Neural cell (in vitro differentiated cells): ENCODE data around the gene SRC. TPM values are rescaled to one million over a fixed set of nuclear protein-coding genes. Genes with fewer than 3 reads are reported as not detected.

ENCODE experiments used
- H2AFZ ChIP-seq: fragments of 200-600, 300-800 bp; sonication (generic), shearing (Covaris generic); 2 replicates; pipeline ENCODE4 v1.6.0; 2014; ENCODE audit warnings: low read depth, mild to moderate bottlenecking, antibody characterized with exemption, low read length, moderate library complexity
- H3F3A ChIP-seq: fragments of 200-600 bp; shearing (Covaris generic); 2 replicates; pipeline ENCODE4 v1.6.1; 2016; ENCODE audit warnings: mild to moderate bottlenecking, moderate library complexity, mixed read lengths, antibody characterized with exemption, low read length; ENCODE audit not compliant: insufficient read depth, poor library complexity, severe bottlenecking
- H3K27ac ChIP-seq: fragments of 200-600, 300-800 bp; sonication (generic), shearing (Covaris generic); 2 replicates; pipeline ENCODE4 v1.5.1; 2014; ENCODE audit warnings: mild to moderate bottlenecking, low read length, moderate library complexity
- H3K27me3 ChIP-seq: fragments of 300-800, 200-600 bp; sonication (generic), shearing (Covaris generic); 2 replicates; pipeline ENCODE4 v1.6.0; 2014; ENCODE audit warnings: mild to moderate bottlenecking, low read depth, low read length, moderate library complexity; ENCODE audit not compliant: insufficient read depth
- H3K36me3 ChIP-seq: fragments of 300-800, 200-600 bp; sonication (generic), shearing (Covaris generic); 2 replicates; pipeline ENCODE4 v1.5.1; 2014; ENCODE audit warnings: mild to moderate bottlenecking, antibody characterized with exemption, low read length, moderate library complexity; ENCODE audit not compliant: insufficient read depth
- H3K4me2 ChIP-seq: fragments of 300-800, 200-600 bp; sonication (generic), shearing (Covaris generic); 2 replicates; pipeline ENCODE4 v1.6.0; 2014; ENCODE audit warnings: mild to moderate bottlenecking, low read length
- H3K4me3 ChIP-seq: fragments of 300-800, 200-600 bp; sonication (generic), shearing (Covaris generic); 2 replicates; pipeline ENCODE4 v1.5.1; 2014; ENCODE audit warnings: mild to moderate bottlenecking, low read length, moderate library complexity
- H3K79me2 ChIP-seq: fragments of 200-600 bp; shearing (Covaris generic); replicated peaks from 2 replicates; pipeline ENCODE4 v1.6.0; 2014; ENCODE audit warnings: mild to moderate bottlenecking, low read length, moderate library complexity; ENCODE audit not compliant: insufficient read depth
- H3K9ac ChIP-seq: fragments of 300-800, 200-600 bp; sonication (generic), shearing (Covaris generic); 2 replicates; pipeline ENCODE4 v1.6.1; 2016; ENCODE audit warnings: mild to moderate bottlenecking, low read length, mixed read lengths
- H3K9me2 ChIP-seq: fragments of 200-600 bp; shearing (Covaris generic); 2 replicates; pipeline ENCODE4 v1.6.1; 2016; ENCODE audit warnings: mild to moderate bottlenecking, low read length, mixed read lengths; ENCODE audit not compliant: insufficient read depth
- H3K9me3 ChIP-seq: fragments of 200-600, 300-800 bp; sonication (generic), shearing (Covaris generic); 2 replicates; pipeline ENCODE4 v1.6.1; 2016; ENCODE audit warnings: mild to moderate bottlenecking, mixed run types, low read length, moderate library complexity, mixed read lengths
- H4K20me1 ChIP-seq: fragments of 200-600 bp; shearing (Covaris generic); 2 replicates; pipeline ENCODE4 v1.6.1; 2016; ENCODE audit warnings: mild to moderate bottlenecking, mixed run types; ENCODE audit not compliant: insufficient read depth
- EP300 ChIP-seq: fragments of 450-650 bp; conservative IDR thresholded peaks from 2 replicates; pipeline ENCODE4 v1.6.1; 2014; ENCODE audit warnings: antibody characterized with exemption, mild to moderate bottlenecking, moderate library complexity; ENCODE audit not compliant: poor library complexity, severe bottlenecking
- EZH2 ChIP-seq: fragments of 200-600, 300-800 bp; shearing (Covaris generic), sonication (generic); IDR thresholded peaks from 2 replicates; pipeline ENCODE4 v1.6.1; 2014; ENCODE audit warnings: antibody characterized with exemption, low read length, borderline replicate concordance, mild to moderate bottlenecking; ENCODE audit not compliant: insufficient read depth, poor library complexity, severe bottlenecking
- MXI1 ChIP-seq: fragments of 450-650 bp; conservative IDR thresholded peaks from 2 replicates; pipeline ENCODE4 v1.6.1; 2014; ENCODE audit warnings: antibody characterized with exemption, mild to moderate bottlenecking; ENCODE audit not compliant: poor library complexity, severe bottlenecking
- POLR2AphosphoS5 ChIP-seq: IDR thresholded peaks from 2 replicates; pipeline ENCODE4 v1.6.1; 2012
- RAD21 ChIP-seq: fragments of 450-650 bp; conservative IDR thresholded peaks from 2 replicates; pipeline ENCODE4 v1.6.1; 2014; ENCODE audit warnings: antibody characterized with exemption, mild to moderate bottlenecking, moderate library complexity
- SMC3 ChIP-seq: fragments of 450-650 bp; conservative IDR thresholded peaks from 2 replicates; pipeline ENCODE4 v1.6.1; 2014; ENCODE audit warnings: antibody characterized with exemption, mild to moderate bottlenecking, moderate library complexity; ENCODE audit not compliant: poor library complexity
- TAF1 ChIP-seq: IDR thresholded peaks from 2 replicates; pipeline ENCODE4 v1.6.1; 2012; ENCODE audit warnings: low read depth
- polyA plus RNA-seq: library from polyadenylated mRNA; depleted of rRNA; stranded (reverse); fragments of >200 nt; gene quantifications from 2 replicates; pipeline ENCODE4 v1.2.3, GENCODE V29; 2014
- TF ChIP-seq, protein P1 (sequence below): IDR thresholded peaks from 2 replicates; pipeline ENCODE4 v1.6.1; 2012; ENCODE audit warnings: borderline replicate concordance
- TF ChIP-seq, protein P2 (sequence below): fragments of 450-650 bp; IDR thresholded peaks from 2 replicates; pipeline ENCODE4 v1.5.1; 2014; ENCODE audit warnings: antibody characterized with exemption, mild to moderate bottlenecking, moderate library complexity; ENCODE audit not compliant: poor library complexity, severe bottlenecking

Gene SRC
- polyA plus RNA-seq, 1 donor from 2014 or later = 39.0 TPM

DNA sequence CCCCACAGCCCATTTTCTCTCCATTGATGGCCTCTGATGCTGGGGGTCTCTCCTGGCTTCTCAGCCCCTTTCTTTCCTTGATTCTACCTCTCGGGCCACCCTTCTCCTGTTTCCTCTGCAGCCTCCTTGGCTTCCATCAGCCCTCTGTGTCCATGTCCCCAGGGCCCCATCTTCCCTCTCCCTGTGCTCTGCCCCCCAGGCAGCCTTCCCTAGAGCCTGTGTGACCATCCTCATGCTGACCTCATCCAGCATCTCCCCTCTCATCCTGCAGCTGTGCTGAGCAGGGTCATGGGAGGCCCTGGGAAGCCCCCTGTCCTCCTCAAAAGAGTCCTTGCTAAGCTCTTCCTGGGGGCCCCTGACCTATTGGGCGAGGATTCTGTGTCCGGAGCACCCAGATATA, 101.7 kb downstream of the SRC start:
- Histone ChIP-seq H3K4me3 (no peak overlapping the region), H3K27ac (no peak overlapping the region), H4K20me1 (no peaks in the 10 kb centered on the region), H3K9me3 (no peaks in the 10 kb centered on the region), H3K9me2 (no peaks in the 10 kb centered on the region), H3K79me2 (no peaks in the 10 kb centered on the region), H2AFZ (no peak overlapping the region), H3K36me3 (no peaks in the 10 kb centered on the region), H3K4me2 (no peak overlapping the region), H3K9ac (no peak overlapping the region), H3K27me3 (no peaks in the 10 kb centered on the region), H3F3A (no peaks in the 10 kb centered on the region)
- TF ChIP-seq EZH2 = no peak
- TF ChIP-seq POLR2AphosphoS5 = no peak
- no peak for TF ChIP-seq SMC3
- TF ChIP-seq, protein P1, sequence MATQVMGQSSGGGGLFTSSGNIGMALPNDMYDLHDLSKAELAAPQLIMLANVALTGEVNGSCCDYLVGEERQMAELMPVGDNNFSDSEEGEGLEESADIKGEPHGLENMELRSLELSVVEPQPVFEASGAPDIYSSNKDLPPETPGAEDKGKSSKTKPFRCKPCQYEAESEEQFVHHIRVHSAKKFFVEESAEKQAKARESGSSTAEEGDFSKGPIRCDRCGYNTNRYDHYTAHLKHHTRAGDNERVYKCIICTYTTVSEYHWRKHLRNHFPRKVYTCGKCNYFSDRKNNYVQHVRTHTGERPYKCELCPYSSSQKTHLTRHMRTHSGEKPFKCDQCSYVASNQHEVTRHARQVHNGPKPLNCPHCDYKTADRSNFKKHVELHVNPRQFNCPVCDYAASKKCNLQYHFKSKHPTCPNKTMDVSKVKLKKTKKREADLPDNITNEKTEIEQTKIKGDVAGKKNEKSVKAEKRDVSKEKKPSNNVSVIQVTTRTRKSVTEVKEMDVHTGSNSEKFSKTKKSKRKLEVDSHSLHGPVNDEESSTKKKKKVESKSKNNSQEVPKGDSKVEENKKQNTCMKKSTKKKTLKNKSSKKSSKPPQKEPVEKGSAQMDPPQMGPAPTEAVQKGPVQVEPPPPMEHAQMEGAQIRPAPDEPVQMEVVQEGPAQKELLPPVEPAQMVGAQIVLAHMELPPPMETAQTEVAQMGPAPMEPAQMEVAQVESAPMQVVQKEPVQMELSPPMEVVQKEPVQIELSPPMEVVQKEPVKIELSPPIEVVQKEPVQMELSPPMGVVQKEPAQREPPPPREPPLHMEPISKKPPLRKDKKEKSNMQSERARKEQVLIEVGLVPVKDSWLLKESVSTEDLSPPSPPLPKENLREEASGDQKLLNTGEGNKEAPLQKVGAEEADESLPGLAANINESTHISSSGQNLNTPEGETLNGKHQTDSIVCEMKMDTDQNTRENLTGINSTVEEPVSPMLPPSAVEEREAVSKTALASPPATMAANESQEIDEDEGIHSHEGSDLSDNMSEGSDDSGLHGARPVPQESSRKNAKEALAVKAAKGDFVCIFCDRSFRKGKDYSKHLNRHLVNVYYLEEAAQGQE = no peak
- no peak for TF ChIP-seq TAF1
- TF ChIP-seq EP300 = no peak
- TF ChIP-seq RAD21 = no peak
- TF ChIP-seq MXI1 = no peak
- TF ChIP-seq, protein P2, sequence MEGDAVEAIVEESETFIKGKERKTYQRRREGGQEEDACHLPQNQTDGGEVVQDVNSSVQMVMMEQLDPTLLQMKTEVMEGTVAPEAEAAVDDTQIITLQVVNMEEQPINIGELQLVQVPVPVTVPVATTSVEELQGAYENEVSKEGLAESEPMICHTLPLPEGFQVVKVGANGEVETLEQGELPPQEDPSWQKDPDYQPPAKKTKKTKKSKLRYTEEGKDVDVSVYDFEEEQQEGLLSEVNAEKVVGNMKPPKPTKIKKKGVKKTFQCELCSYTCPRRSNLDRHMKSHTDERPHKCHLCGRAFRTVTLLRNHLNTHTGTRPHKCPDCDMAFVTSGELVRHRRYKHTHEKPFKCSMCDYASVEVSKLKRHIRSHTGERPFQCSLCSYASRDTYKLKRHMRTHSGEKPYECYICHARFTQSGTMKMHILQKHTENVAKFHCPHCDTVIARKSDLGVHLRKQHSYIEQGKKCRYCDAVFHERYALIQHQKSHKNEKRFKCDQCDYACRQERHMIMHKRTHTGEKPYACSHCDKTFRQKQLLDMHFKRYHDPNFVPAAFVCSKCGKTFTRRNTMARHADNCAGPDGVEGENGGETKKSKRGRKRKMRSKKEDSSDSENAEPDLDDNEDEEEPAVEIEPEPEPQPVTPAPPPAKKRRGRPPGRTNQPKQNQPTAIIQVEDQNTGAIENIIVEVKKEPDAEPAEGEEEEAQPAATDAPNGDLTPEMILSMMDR = no peak

DNA sequence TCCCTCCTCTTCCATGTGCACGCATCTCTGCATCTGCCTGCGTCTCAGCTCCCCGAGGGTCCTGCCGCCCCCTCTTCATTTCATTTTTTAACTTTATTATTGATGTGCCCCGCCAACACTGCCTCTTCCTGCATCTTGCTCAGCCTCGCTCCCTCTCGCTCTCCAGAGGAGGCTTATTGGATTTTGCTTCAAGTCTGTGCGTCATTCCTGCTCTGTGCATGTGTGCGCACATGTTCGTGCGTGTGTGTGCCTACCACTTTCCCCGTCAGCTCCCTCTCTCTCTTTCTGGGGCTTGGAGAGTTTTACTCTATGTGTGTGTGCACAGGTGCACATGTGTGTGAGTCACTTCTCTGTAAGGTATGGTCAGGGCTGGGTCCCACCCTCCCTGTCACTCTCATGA, 103.3 kb downstream of the SRC start:
- Histone ChIP-seq H3K36me3 (no peaks in the 10 kb centered on the region), H4K20me1 (no peaks in the 10 kb centered on the region), H3K9me2 (no peaks in the 10 kb centered on the region), H3K9me3 (no peaks in the 10 kb centered on the region), H3F3A (no peaks in the 10 kb centered on the region), H3K4me2 (no peak overlapping the region), H3K27me3 (no peaks in the 10 kb centered on the region), H2AFZ (no peak overlapping the region), H3K79me2 (no peaks in the 10 kb centered on the region), H3K9ac (no peak overlapping the region), H3K4me3 (no peak overlapping the region), H3K27ac (no peak overlapping the region)
- TF ChIP-seq RAD21 = no peak
- TF ChIP-seq POLR2AphosphoS5 = no peak
- TF ChIP-seq EZH2 = no peak
- TF ChIP-seq, protein P1 = no peak
- no peak for TF ChIP-seq MXI1
- no peak for TF ChIP-seq SMC3
- TF ChIP-seq, protein P2 = no peak
- TF ChIP-seq TAF1 = no peak
- no peak for TF ChIP-seq EP300
